Activated CD4-positive, alpha-beta T cell treated with anti-CD3 and anti-CD28 coated beads, Interleukin-2, Interleukin-6, amounts not matched to agents 100 ng/mL and 50 ng/mL, durations not matched to agents 16 hours and 8 hours (primary cell): ENCODE results near the gene VPS11.

Source experiments
- DNase-seq: peaks from one replicate; pipeline ENCODE4 v3.0.0-alpha.2; 2020

Gene VPS11

GRCh38 chr11:119106564-119107537, 39.2 kb downstream of the VPS11 start, which contains the start of gene C2CD2L:
TSS of gene C2CD2L (plus strand) at chr11:119107344. CDS start at chr11:119107742, 398 bp downstream.
- peak; percentile 95 for DNase-seq

GRCh38 chr11:119107538-119108145, 40.0 kb downstream of the VPS11 start:
- no peak for DNase-seq

- DNase-seq: peak; percentile 63
Measured at GRCh38 chr11:119108146-119108856, 40.7 kb downstream of the VPS11 start.

GRCh38 chr11:119108857-119109221, 41.2 kb downstream of the VPS11 start:
- no peak for DNase-seq

GRCh38 chr11:119109843-119110242, 42.2 kb downstream of the VPS11 start:
- DNase-seq: no peak

- DNase-seq: no peak
Measured at GRCh38 chr11:119110439-119110838, 42.8 kb downstream of the VPS11 start.

DNA sequence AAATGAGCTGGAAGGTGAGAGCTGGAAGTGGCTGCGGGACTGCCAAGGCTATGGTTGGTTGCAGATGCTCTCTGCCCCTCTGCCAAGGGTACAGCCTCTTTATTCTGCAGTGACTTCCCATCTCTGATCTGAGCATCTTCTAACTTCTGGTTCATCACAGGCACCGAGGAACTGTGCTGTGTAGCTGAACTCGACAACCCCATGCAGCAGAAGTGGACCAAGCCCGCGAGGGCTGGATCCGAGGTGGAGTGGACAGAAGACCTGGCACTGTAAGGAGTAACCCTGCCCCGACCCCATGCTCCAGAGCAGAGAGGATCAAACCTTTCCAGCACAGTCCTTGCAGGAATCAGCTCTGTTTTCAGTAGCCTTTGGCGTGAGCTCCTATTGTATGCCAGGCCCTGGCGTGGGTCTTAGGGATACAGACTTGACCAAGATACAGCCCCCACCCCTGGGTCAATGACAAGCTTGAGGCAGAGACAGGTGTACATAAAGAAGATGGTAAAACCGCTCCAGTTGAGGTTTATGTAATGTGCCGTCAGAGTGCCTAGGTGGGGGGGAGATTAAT, 43.8 kb downstream of the VPS11 start:
- DNase-seq: no peak

DNA sequence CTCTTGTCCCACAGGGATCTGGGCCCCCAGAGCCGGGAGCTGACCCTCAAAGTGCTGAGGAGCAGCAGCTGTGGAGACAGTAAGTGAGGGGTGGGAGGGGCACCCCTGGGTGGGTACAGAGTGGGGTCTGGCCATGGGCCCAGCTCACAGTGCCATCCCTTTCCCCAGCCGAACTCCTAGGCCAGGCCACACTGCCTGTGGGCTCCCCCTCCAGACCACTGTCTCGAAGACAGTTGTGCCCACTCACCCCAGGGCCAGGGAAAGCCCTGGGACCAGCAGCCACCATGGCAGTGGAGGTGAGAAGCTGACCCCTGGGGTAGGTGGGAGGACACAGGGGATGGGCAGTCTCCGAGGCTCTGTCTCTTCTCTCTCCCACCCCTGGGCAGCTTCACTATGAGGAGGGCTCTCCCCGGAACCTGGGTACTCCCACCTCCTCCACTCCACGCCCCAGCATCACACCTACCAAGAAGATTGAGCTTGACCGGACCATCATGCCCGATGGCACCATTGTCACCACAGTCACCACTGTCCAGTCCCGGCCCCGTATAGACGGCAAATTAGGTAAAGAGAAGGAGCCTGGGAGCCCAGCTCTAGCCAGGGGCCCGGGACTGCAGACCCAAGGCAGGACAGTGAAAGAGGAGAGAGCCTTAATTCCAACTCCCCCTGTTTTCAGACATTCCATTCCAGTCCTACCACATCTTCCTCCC, 44.8 kb downstream of the VPS11 start:
- DNase-seq: no peak

DNA sequence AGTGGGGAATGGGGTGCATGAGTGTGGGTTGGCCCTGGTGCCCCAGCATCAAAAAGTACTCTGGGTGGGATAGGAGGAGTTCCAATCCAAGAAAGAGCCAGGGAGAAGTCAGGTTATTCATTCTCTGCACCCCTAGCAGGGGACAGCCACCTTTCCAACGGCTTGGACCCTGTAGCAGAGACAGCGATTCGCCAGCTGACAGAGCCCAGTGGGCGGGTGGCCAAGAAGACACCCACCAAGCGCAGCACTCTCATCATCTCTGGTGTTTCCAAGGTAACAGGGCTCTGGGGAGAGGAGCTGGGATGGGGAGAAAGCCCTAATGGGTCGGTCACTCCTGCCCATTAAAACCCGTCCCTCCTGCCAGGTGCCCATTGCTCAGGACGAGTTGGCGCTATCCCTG, 46.1 kb downstream of the VPS11 start:
- no peak for DNase-seq

- DNase-seq: no peak
Measured at GRCh38 chr11:119114351-119114750, 46.7 kb downstream of the VPS11 start.

DNA sequence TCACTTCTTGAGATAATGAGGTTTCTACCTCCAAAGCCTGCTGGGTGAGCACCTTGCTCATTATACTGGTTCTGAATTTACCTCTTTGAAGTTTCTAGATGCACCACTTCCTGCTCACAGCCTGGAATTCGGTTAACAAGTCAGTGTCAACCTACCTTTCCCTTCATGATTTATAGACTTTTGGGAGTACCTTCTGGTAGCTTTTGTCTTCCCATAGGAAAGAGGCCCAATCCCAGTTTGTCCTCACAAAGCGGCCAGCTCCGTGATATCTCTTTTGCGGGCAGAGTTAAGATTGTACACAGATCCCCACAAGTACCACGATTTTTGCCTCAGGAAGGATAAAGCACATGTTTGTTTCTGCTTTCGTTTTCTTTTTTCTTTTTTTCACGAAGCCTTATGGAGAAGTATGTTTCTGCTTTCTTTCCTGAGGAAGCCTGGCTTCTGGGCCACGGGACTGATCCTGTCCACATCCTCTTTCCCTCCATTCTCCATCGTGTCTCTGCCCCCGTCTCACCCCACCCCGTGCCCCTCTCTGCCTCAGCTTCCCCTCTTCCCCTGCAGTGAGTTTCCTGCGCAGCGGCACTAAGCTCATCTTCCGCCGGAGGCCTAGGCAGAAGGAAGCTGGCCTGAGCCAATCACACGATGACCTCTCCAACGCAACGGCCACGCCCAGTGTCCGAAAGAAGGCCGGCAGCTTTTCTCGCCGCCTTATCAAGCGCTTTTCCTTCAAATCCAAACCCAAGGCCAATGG, 48.0 kb downstream of the VPS11 start:
- peak; percentile 38 for DNase-seq

- DNase-seq: no peak
Measured at GRCh38 chr11:119116235-119116594, 48.6 kb downstream of the VPS11 start.

GRCh38 chr11:119116601-119117000, 49.0 kb downstream of the VPS11 start:
- no peak for DNase-seq

DNA sequence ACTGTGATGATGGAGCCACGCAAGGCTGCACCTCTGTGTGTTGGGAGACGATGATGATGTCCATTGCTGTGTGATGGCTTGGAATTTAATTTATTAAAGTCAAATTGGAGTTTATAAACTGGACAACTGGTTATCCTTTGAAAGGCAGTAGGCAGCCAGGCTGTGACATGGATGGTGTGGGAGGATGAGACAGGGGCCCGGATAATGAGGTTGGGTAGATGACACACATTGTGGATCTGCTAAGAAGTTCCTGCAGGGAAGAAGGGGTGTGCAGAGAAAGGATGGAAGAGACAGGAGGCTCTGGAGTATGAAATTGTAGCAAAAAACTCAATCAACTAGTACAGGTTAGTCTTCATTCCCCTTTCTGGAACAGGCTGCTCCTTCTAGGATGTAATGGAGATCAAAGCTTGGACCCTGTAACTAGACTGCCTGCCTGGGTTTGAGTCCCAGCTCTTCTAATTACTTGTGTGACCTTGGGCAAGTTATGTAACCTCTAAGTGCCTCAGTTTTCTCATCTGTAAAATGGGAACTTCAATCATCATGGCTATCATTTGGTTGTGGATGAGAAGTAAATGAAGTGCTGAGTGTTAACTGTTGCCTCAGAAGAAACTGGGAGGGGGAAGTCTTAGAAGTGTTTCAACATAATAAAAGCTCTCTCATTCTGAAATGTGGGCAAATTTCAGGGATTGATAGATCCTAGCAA, 49.5 kb downstream of the VPS11 start:
- no peak for DNase-seq

DNA sequence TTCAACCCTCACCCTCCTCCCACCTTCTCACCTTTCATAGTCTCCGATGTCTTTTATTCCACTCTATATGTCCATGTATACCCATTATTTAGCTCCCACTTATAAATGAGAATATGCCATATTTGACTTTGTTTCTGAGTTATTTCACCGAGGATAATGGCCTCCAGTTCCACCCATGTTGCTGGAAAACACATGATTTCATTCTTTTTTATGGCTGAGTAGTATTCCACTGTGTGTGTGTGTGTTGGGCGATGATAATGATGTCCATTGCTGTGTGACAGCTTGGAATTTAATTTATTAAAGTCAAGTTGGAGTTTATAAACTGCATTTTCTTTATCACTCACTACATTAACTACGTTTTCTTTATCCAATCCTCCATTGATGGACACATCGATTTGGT, 50.6 kb downstream of the VPS11 start:
- DNase-seq: no peak

DNA sequence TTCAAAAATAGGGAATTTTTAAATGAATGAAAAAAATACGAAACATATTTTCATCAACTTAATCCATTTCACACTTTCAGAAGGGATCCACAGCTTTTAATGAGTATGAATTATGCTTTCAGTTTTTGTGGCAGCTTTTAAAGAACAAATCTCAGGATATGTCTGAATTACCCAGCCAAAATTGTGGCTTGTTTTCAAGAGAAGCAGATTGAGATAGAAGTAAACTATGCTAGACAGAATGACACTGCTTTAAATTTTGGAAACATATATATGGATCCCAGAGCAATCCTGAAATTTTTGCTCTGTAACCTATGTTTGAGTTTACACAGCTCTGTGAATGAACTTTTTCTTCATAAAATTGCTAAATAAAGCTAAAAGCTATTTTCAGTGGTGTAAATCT, 51.3 kb downstream of the VPS11 start:
- DNase-seq: no peak

- no peak for DNase-seq
Measured at GRCh38 chr11:119120639-119121007, 53.0 kb downstream of the VPS11 start.

- peak; percentile 100 for DNase-seq
Measured at GRCh38 chr11:119121008-119121810, 53.6 kb downstream of the VPS11 start, which contains the start of gene HINFP. TSS of gene HINFP (plus strand) at chr11:119121580. CDS start at chr11:119126945, 5,365 bp downstream.

GRCh38 chr11:119121811-119122124, 54.1 kb downstream of the VPS11 start:
- DNase-seq: no peak

- DNase-seq: no peak
Measured at GRCh38 chr11:119125821-119126220, 58.2 kb downstream of the VPS11 start.
